Measurements from ENCODE around the gene FKBP1B. TPM values are rescaled to one million over a fixed set of nuclear protein-coding genes. Genes with fewer than 3 reads are reported as not detected.
"Not testable (repeated sequence)": the region's sequence is repeated elsewhere in the genome, so short reads cannot be mapped to it uniquely, and the experiment has no call there.

The FKBP1B gene
- total RNA-seq, 1 donor, result 4.5 TPM

GRCh38 chr2:24017711-24018110 is 31.8 kb upstream of the FKBP1B start:
- Histone ChIP-seq H3K4me3 (ENCODE audit: low read length) (no peak overlapping the region), H3K4me1 (ENCODE audit: insufficient read depth, low read length) (no peaks in the 10 kb centered on the region), H3K9me3 (ENCODE audit: low read depth, low read length) (no peaks in the 10 kb centered on the region), H3K27me3 (ENCODE audit: insufficient read depth, low read length) (no peaks in the 10 kb centered on the region)

GRCh38 chr2:24018241-24018640 is 31.3 kb upstream of the FKBP1B start:
- H3K4me1 ChIP-seq (ENCODE audit: insufficient read depth, low read length), result no peaks in the 10 kb centered on the region
- no peaks in the 10 kb centered on the region for H3K9me3 ChIP-seq (ENCODE audit: low read depth, low read length)
- H3K4me3 ChIP-seq (ENCODE audit: low read length), result no peak overlapping the region
- H3K27me3 ChIP-seq (ENCODE audit: insufficient read depth, low read length), result no peaks in the 10 kb centered on the region

GRCh38 chr2:24019729-24020128 is 29.8 kb upstream of the FKBP1B start:
- H3K4me3 ChIP-seq (ENCODE audit: low read length), result no peak overlapping the region
- H3K4me1 ChIP-seq (ENCODE audit: insufficient read depth, low read length), result no peaks in the 10 kb centered on the region
- H3K27me3 ChIP-seq (ENCODE audit: insufficient read depth, low read length), result no peaks in the 10 kb centered on the region
- H3K9me3 ChIP-seq (ENCODE audit: low read depth, low read length), result no peaks in the 10 kb centered on the region

GRCh38 chr2:24020244-24020643 is 29.3 kb upstream of the FKBP1B start:
- no peaks in the 10 kb centered on the region for H3K9me3 ChIP-seq (ENCODE audit: low read depth, low read length)
- H3K27me3 ChIP-seq (ENCODE audit: insufficient read depth, low read length), result no peaks in the 10 kb centered on the region
- H3K4me1 ChIP-seq (ENCODE audit: insufficient read depth, low read length), result no peaks in the 10 kb centered on the region
- no peak overlapping the region for H3K4me3 ChIP-seq (ENCODE audit: low read length)

GRCh38 chr2:24021122-24021998 is 28.2 kb upstream of the FKBP1B start:
- no peaks in the 10 kb centered on the region for H3K9me3 ChIP-seq (ENCODE audit: low read depth, low read length)
- H3K27me3 ChIP-seq (ENCODE audit: insufficient read depth, low read length), result no peaks in the 10 kb centered on the region
- H3K4me1 ChIP-seq (ENCODE audit: insufficient read depth, low read length), result no peaks in the 10 kb centered on the region
- no peak overlapping the region for H3K4me3 ChIP-seq (ENCODE audit: low read length)

- Histone ChIP-seq H3K27me3 (ENCODE audit: insufficient read depth, low read length) (no peaks in the 10 kb centered on the region), H3K9me3 (ENCODE audit: low read depth, low read length) (no peaks in the 10 kb centered on the region), H3K4me1 (ENCODE audit: insufficient read depth, low read length) (no peaks in the 10 kb centered on the region), H3K4me3 (ENCODE audit: low read length) (no peak overlapping the region)
Measured at GRCh38 chr2:24022324-24022974, 27.1 kb upstream of the FKBP1B start.

- Histone ChIP-seq H3K27me3 (ENCODE audit: insufficient read depth, low read length) (no peaks in the 10 kb centered on the region), H3K4me1 (ENCODE audit: insufficient read depth, low read length) (no peaks in the 10 kb centered on the region), H3K9me3 (ENCODE audit: low read depth, low read length) (no peaks in the 10 kb centered on the region), H3K4me3 (ENCODE audit: low read length) (no peak overlapping the region)
Measured at GRCh38 chr2:24022975-24023575, 26.5 kb upstream of the FKBP1B start.

GRCh38 chr2:24024018-24024417 is 25.5 kb upstream of the FKBP1B start:
- Histone ChIP-seq H3K27me3 (ENCODE audit: insufficient read depth, low read length) (no peaks in the 10 kb centered on the region), H3K9me3 (ENCODE audit: low read depth, low read length) (no peaks in the 10 kb centered on the region), H3K4me3 (ENCODE audit: low read length) (no peak overlapping the region), H3K4me1 (ENCODE audit: insufficient read depth, low read length) (no peaks in the 10 kb centered on the region)

- H3K4me3 ChIP-seq (ENCODE audit: low read length), result no peak overlapping the region
- no peaks in the 10 kb centered on the region for H3K4me1 ChIP-seq (ENCODE audit: insufficient read depth, low read length)
- no peaks in the 10 kb centered on the region for H3K27me3 ChIP-seq (ENCODE audit: insufficient read depth, low read length)
- no peaks in the 10 kb centered on the region for H3K9me3 ChIP-seq (ENCODE audit: low read depth, low read length)
Measured at GRCh38 chr2:24024996-24025663, 24.4 kb upstream of the FKBP1B start.

GRCh38 chr2:24026233-24026632 is 23.3 kb upstream of the FKBP1B start:
- Histone ChIP-seq H3K27me3 (ENCODE audit: insufficient read depth, low read length) (no peaks in the 10 kb centered on the region), H3K4me1 (ENCODE audit: insufficient read depth, low read length) (no peaks in the 10 kb centered on the region), H3K9me3 (ENCODE audit: low read depth, low read length) (no peaks in the 10 kb centered on the region), H3K4me3 (ENCODE audit: low read length) (no peak overlapping the region)

- Histone ChIP-seq H3K9me3 (ENCODE audit: low read depth, low read length) (no peaks in the 10 kb centered on the region), H3K4me1 (ENCODE audit: insufficient read depth, low read length) (no peaks in the 10 kb centered on the region), H3K4me3 (ENCODE audit: low read length) (no peak overlapping the region), H3K27me3 (ENCODE audit: insufficient read depth, low read length) (no peaks in the 10 kb centered on the region)
Measured at GRCh38 chr2:24038786-24039499, 10.6 kb upstream of the FKBP1B start.

GRCh38 chr2:24040511-24040910 is 9.0 kb upstream of the FKBP1B start:
- no peaks in the 10 kb centered on the region for H3K27me3 ChIP-seq (ENCODE audit: insufficient read depth, low read length)
- H3K4me3 ChIP-seq (ENCODE audit: low read length), result no peak overlapping the region
- no peaks in the 10 kb centered on the region for H3K9me3 ChIP-seq (ENCODE audit: low read depth, low read length)
- H3K4me1 ChIP-seq (ENCODE audit: insufficient read depth, low read length), result no peaks in the 10 kb centered on the region

- peaks cover 15% of the 10 kb centered on the region for H3K4me1 ChIP-seq (ENCODE audit: insufficient read depth, low read length)
- not testable (repeated sequence) for H3K4me3 ChIP-seq (ENCODE audit: low read length); H3K9me3 ChIP-seq (ENCODE audit: low read depth, low read length); H3K27me3 ChIP-seq (ENCODE audit: insufficient read depth, low read length)
Measured at GRCh38 chr2:24043133-24043532, 6.4 kb upstream of the FKBP1B start.
